K562 (cell line): ENCODE results near the gene LIMD2.

ENCODE experiments used
- AFF4 ChIP-seq: sonication (generic); formaldehyde crosslinking; IDR thresholded peaks from 2 replicates; pipeline ENCODE4 v1.8.0; 2023; ENCODE audit warnings: mild to moderate bottlenecking, missing genetic modification reagents
- ATF3 ChIP-seq, 2 experiments: fragments of 450-650 bp in 1 of 2; sonication (generic) in 1 of 2; formaldehyde crosslinking in 1 of 2; IDR thresholded peaks in 1 of 2; conservative IDR thresholded peaks in 1 of 2; 2 replicates each; pipeline versions ENCODE4 v1.6.1 to v1.8.1; 2016 to 2023; ENCODE audit warnings: mild to moderate bottlenecking in 2 of 2, moderate library complexity in 2 of 2, inconsistent platforms in 1 of 2, missing genetic modification reagents in 1 of 2
- CTCF ChIP-seq, 3 experiments: IDR thresholded peaks in 2 of 3; conservative IDR thresholded peaks in 1 of 3; 2 replicates each; pipeline ENCODE4 v1.5.1; 2011 to 2012; ENCODE audit warnings: low read length in 3 of 3, mild to moderate bottlenecking in 3 of 3, control low read depth in 2 of 3, improper control_type of control experiment in 1 of 3, inconsistent platforms in 1 of 3, low read depth in 1 of 3, mixed read lengths in 1 of 3, moderate library complexity in 1 of 3; ENCODE audit not compliant: insufficient read depth in 2 of 3
- MYC ChIP-seq, 2 experiments: fragments of 250-450 bp in 1 of 2; sonication (Bioruptor Pico) in 1 of 2; IDR thresholded peaks; 2 replicates each; pipeline versions ENCODE4 v1.5.1 to v1.6.1; 2012 to 2021; ENCODE audit warnings: low read depth in 2 of 2, borderline replicate concordance in 1 of 2, improper control_type of control experiment in 1 of 2, low read length in 1 of 2, mild to moderate bottlenecking in 1 of 2, moderate library complexity in 1 of 2
- NELFE ChIP-seq: IDR thresholded peaks from 2 replicates; pipeline ENCODE4 v1.6.1; 2011; ENCODE audit warnings: mild to moderate bottlenecking; ENCODE audit not compliant: insufficient read depth, insufficient read length
- SMARCC2 ChIP-seq: fragments of 450-650 bp; IDR thresholded peaks from 2 replicates; pipeline ENCODE4 v1.6.1; 2017; ENCODE audit warnings: antibody characterized with exemption, moderate library complexity, mild to moderate bottlenecking, low read depth
- TBL1XR1 ChIP-seq, 2 experiments: IDR thresholded peaks; 2 replicates each; pipeline ENCODE4 v1.6.1; 2012; ENCODE audit warnings: improper control_type of control experiment in 2 of 2, low read length in 2 of 2, mild to moderate bottlenecking in 1 of 2
- TEAD4 ChIP-seq, 2 experiments: sonication (generic) in 1 of 2; formaldehyde crosslinking in 1 of 2; IDR thresholded peaks; 2 replicates each; pipeline versions ENCODE4 v1.6.1 to v1.8.0; 2012 to 2022; ENCODE audit warnings: borderline replicate concordance in 1 of 2, inconsistent platforms in 1 of 2, low read length in 1 of 2, mild to moderate bottlenecking in 1 of 2, missing genetic modification reagents in 1 of 2
- ZNF280B ChIP-seq: fragments of 250-450 bp; sonication (Bioruptor Pico); IDR thresholded peaks from 2 replicates; pipeline ENCODE4 v1.5.1; 2021; ENCODE audit warnings: mild to moderate bottlenecking

- TF ChIP-seq AFF4 (no peak), TBL1XR1 (IDR thresholded peaks at IDR 0.05; ENCODE audit: low read length in 2 of 2) (no peak), SMARCC2 (no peak), MYC (IDR thresholded peaks at IDR 0.05; ENCODE audit: low read depth, low read length) (no peak), MYC (CRISPR knock-in tag; IDR thresholded peaks at IDR 0.05; ENCODE audit: borderline replicate concordance, low read depth) (no peak), CTCF (IDR thresholded peaks at IDR 0.05 in 2 of 3, conservative IDR thresholded peaks at IDR 0.05 in 1 of 3; ENCODE audit: insufficient read depth in 2 of 3, low read depth in 1 of 3, low read length in 3 of 3) (no peak), ZNF280B (CRISPR knock-in tag) (no peak), ATF3 (IDR thresholded peaks at IDR 0.05) (no peak), ATF3 (CRISPR knock-in tag; conservative IDR thresholded peaks at IDR 0.05) (no peak), NELFE (no peak), TEAD4 (IDR thresholded peaks at IDR 0.05; ENCODE audit: low read length) (no peak), TEAD4 (CRISPR knock-in tag; IDR thresholded peaks at IDR 0.05; ENCODE audit: borderline replicate concordance) (no peak)
Measured at GRCh38 chr17:63701868-63702720, 2.2 kb upstream of the LIMD2 start.
